GM23248 (cell line): ENCODE measurements around the gene MICU1. TPM values are rescaled to one million over a fixed set of nuclear protein-coding genes. Genes with fewer than 3 reads are reported as not detected.

ENCODE experiments used
- DNase-seq: peaks from one replicate; pipeline ENCODE4 v3.0.0-alpha.2; 2015
- H2AFZ ChIP-seq: fragments of 200-600 bp; sonication (generic); 2 replicates; pipeline ENCODE4 v1.6.1; 2016; ENCODE audit warnings: antibody characterized with exemption
- H3F3A ChIP-seq: fragments of 200-600 bp; sonication (generic); 2 replicates; pipeline ENCODE4 v1.6.1; 2016; ENCODE audit warnings: mild to moderate bottlenecking, antibody characterized with exemption, mixed run types; ENCODE audit not compliant: insufficient read depth
- H3K27ac ChIP-seq: fragments of 200-600 bp; sonication (generic); 2 replicates; pipeline ENCODE4 v1.5.1; 2016; ENCODE audit warnings: mild to moderate bottlenecking
- H3K27me3 ChIP-seq: fragments of 200-600 bp; sonication (generic); replicated peaks from 2 replicates; pipeline ENCODE4 v1.6.1; 2016; ENCODE audit warnings: mild to moderate bottlenecking; ENCODE audit not compliant: insufficient read depth
- H3K36me3 ChIP-seq: fragments of 200-600 bp; sonication (generic); 2 replicates; pipeline ENCODE4 v1.6.1; 2016; ENCODE audit warnings: low read depth, mild to moderate bottlenecking
- H3K4me1 ChIP-seq: fragments of 200-600 bp; sonication (generic); 2 replicates; pipeline ENCODE4 v1.6.1; 2016; ENCODE audit warnings: mild to moderate bottlenecking; ENCODE audit not compliant: insufficient read depth
- H3K4me2 ChIP-seq: fragments of 200-600 bp; sonication (generic); one replicate; pipeline ENCODE4 v1.6.1; 2016; ENCODE audit warnings: mild to moderate bottlenecking; ENCODE audit not compliant: unreplicated experiment
- H3K4me3 ChIP-seq: fragments of 200-600 bp; sonication (generic); 2 replicates; pipeline ENCODE4 v1.5.1; 2016; ENCODE audit warnings: mild to moderate bottlenecking
- H3K79me2 ChIP-seq: fragments of 200-600 bp; sonication (generic); 2 replicates; pipeline ENCODE4 v1.6.1; 2016; ENCODE audit warnings: mild to moderate bottlenecking; ENCODE audit not compliant: insufficient read depth
- H3K9ac ChIP-seq: fragments of 200-600 bp; sonication (generic); 2 replicates; pipeline ENCODE4 v1.6.1; 2016; ENCODE audit warnings: mild to moderate bottlenecking
- H3K9me2 ChIP-seq: fragments of 200-600 bp; sonication (generic); 2 replicates; pipeline ENCODE4 v1.6.1; 2016; ENCODE audit warnings: mixed run types, mild to moderate bottlenecking, moderate library complexity; ENCODE audit not compliant: insufficient read depth
- H3K9me3 ChIP-seq: fragments of 200-600 bp; sonication (generic); one replicate; pipeline ENCODE4 v1.6.1; 2017; ENCODE audit warnings: low read depth
- H4K20me1 ChIP-seq: fragments of 200-600 bp; sonication (generic); 2 replicates; pipeline ENCODE4 v1.6.0; 2016; ENCODE audit not compliant: insufficient read depth
- EZH2 ChIP-seq: fragments of 200-600 bp; sonication (generic); IDR thresholded peaks from 2 replicates; pipeline ENCODE4 v1.6.1; 2018; ENCODE audit warnings: antibody characterized with exemption, mild to moderate bottlenecking; ENCODE audit not compliant: insufficient read depth, poor library complexity, severe bottlenecking
- EZH2phosphoT487 ChIP-seq: fragments of 200-600 bp; sonication (generic); IDR thresholded peaks from 2 replicates; pipeline ENCODE4 v1.6.1; 2018; ENCODE audit warnings: antibody characterized with exemption, moderate library complexity, mild to moderate bottlenecking, low read depth; ENCODE audit not compliant: insufficient read depth
- WGBS, 2 experiments: methylation state at CpG; one replicate each; pipeline ENCODE4 v1.1.6; 2015 to 2017; ENCODE audit warnings: low lambda C conversion rate in 2 of 2, low coverage in 1 of 2; ENCODE audit errors: missing lambda C conversion rate in 2 of 2; 5-methylcytosine and 5-hydroxymethylcytosine counted together
- in situ Hi-C: fragments of 300-500 bp; cut with MboI; formaldehyde crosslinking; loops from 2 replicates; pipeline ENCODE4 v1.15.0; 2020
- polyA plus RNA-seq: library from polyadenylated mRNA; unstranded; fragments of >200 nt; fragmentation: Nextera tagmentation; extraction: Ambion mirVana; gene quantifications from 2 replicates; pipeline ENCODE4 v1.2.1, GENCODE V29; 2016
- total RNA-seq: library from RNA; depleted of rRNA; stranded (reverse); fragments of >200 nt; shearing (Covaris generic); gene quantifications from 2 replicates; pipeline ENCODE4 v1.2.3, GENCODE V29; 2014

Gene MICU1
- total and polyA plus RNA-seq, 2 experiments from 2014 or later, result 37.3 to 45.0 TPM

- Histone ChIP-seq H4K20me1 (no peaks in the 10 kb centered on the region), H3K4me3 (no peak overlapping the region), H3K4me2 (no peak overlapping the region), H3K27me3 (no peaks in the 10 kb centered on the region), H3K36me3 (no peaks in the 10 kb centered on the region), H3K9me3 (no peaks in the 10 kb centered on the region), H3K9me2 (no peaks in the 10 kb centered on the region), H3F3A (no peaks in the 10 kb centered on the region), H3K4me1 (no peaks in the 10 kb centered on the region), H3K79me2 (no peaks in the 10 kb centered on the region), H3K27ac (no peak overlapping the region), H2AFZ (no peak overlapping the region), H3K9ac (no peak overlapping the region)
- no peak for TF ChIP-seq EZH2phosphoT487
- TF ChIP-seq EZH2, result no peak
- no peak for DNase-seq
- WGBS, 2 experiments, result 96 to 97% methylated on average over 5 of the region's 5 CpGs
- in situ Hi-C loops, result no loop called here
Measured at GRCh38 chr10:72389716-72390115, 236.2 kb downstream of the MICU1 start.

DNA sequence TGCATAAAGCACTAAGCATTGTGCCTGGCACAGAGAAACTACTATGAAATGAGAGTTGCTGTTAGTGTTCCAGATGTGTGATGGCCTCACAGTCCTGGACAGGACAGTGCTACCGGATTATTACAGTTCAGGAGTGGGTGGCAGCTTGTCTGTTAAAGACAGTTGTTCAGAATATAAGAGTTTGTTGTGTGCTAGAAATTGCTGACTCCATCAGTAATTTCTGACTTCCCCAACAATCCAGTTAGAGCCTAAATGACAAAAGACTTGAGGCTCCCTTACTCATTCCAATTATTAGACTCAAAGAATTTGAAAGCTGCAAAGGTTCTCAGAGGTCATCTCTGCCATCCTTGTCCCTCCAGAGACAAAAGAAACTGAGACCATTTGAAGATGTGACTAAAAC, 236.9 kb downstream of the MICU1 start:
- WGBS, 2 experiments, result 96 to 100% methylated on average over 1 of the region's 1 CpG
- Histone ChIP-seq H3K27me3 (no peaks in the 10 kb centered on the region), H3K4me3 (no peak overlapping the region), H3K27ac (no peak overlapping the region), H3K4me1 (no peaks in the 10 kb centered on the region), H3K9me3 (no peaks in the 10 kb centered on the region), H2AFZ (no peak overlapping the region), H3K79me2 (no peaks in the 10 kb centered on the region), H3K9me2 (no peaks in the 10 kb centered on the region), H3K9ac (no peak overlapping the region), H4K20me1 (no peaks in the 10 kb centered on the region), H3K4me2 (no peak overlapping the region), H3F3A (no peaks in the 10 kb centered on the region), H3K36me3 (no peaks in the 10 kb centered on the region)
- TF ChIP-seq EZH2, result no peak
- no peak for TF ChIP-seq EZH2phosphoT487
- in situ Hi-C loops, result no loop called here
- DNase-seq, result no peak

DNA sequence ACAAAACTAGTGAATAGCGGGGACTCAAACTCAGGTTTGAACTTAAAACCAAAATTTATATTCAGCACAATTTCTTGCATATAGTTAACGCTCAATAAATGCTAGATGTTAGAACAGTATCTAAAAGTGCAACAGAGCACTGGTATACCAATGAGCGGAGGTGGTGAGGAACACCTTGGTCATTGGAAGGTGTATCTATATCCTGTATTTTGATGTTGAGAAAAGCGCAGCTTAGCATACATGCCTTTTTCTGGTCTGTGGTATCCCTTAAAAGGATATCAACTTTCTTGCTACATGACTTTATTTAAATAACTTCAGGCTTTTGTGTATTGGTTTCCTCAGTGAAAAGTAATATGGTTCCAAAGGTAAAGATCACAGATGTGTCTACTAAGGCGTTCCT, 237.8 kb downstream of the MICU1 start:
- no peak overlapping the region for H3K9ac ChIP-seq
- no peak for DNase-seq
- no peaks in the 10 kb centered on the region for H3K36me3 ChIP-seq
- H3K79me2 ChIP-seq, result no peaks in the 10 kb centered on the region
- H3K9me3 ChIP-seq, result no peaks in the 10 kb centered on the region
- WGBS, 2 experiments, result 98 to 99% methylated on average over 5 of the region's 5 CpGs
- H4K20me1 ChIP-seq, result no peaks in the 10 kb centered on the region
- H2AFZ ChIP-seq, result no peak overlapping the region
- H3K9me2 ChIP-seq, result no peaks in the 10 kb centered on the region
- no peaks in the 10 kb centered on the region for H3K27me3 ChIP-seq
- no peaks in the 10 kb centered on the region for H3F3A ChIP-seq
- TF ChIP-seq EZH2phosphoT487 (no peak), EZH2 (no peak)
- H3K4me1 ChIP-seq, result no peaks in the 10 kb centered on the region
- no peak overlapping the region for H3K4me2 ChIP-seq
- in situ Hi-C loops, result no loop called here
- H3K4me3 ChIP-seq, result no peak overlapping the region
- H3K27ac ChIP-seq, result no peak overlapping the region

DNA sequence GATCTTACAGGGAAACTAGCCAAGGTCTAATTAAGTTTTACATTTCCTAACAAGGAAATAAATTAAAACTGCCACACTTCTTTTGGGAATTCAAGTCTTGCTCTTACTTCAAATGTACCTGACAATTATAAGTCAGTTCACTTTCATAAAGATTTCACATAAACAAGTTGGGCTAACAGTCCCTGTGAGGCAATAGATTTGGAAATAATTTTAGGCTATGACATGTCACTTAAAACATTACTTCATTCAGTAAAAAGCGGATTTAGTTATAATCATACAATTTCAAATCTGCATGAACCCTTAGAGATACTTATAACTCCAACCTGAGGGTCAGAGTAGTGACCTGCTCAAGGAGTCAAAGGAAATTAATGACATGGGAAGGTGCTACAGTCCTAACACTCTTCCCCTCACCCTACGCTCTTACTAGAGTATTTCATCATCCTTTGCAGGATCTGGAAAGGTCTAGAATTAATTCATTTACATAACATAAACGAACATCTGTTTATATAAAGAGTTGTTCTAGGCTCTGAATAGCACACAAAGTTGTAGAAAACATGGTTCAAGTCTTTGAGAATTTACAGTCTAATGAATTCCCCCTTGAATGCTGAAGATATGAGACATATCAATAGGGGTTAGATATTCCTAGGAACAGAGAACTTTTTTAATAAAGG, 238.8 kb downstream of the MICU1 start:
- Histone ChIP-seq H3F3A (no peaks in the 10 kb centered on the region), H3K4me1 (no peaks in the 10 kb centered on the region), H3K79me2 (no peaks in the 10 kb centered on the region), H3K4me2 (no peak overlapping the region), H3K9me2 (no peaks in the 10 kb centered on the region), H3K27me3 (no peaks in the 10 kb centered on the region), H3K27ac (no peak overlapping the region), H3K4me3 (no peak overlapping the region), H2AFZ (no peak overlapping the region), H3K9ac (no peak overlapping the region), H3K9me3 (no peaks in the 10 kb centered on the region), H4K20me1 (no peaks in the 10 kb centered on the region), H3K36me3 (no peaks in the 10 kb centered on the region)
- DNase-seq, result no peak
- in situ Hi-C loops, result no loop called here
- TF ChIP-seq EZH2, result no peak
- TF ChIP-seq EZH2phosphoT487, result no peak
- 60 to 64% methylated on average over 3 of the region's 3 CpGs for WGBS, 2 experiments
